Measurements from ENCODE around the gene SERPINB7.

DNA sequence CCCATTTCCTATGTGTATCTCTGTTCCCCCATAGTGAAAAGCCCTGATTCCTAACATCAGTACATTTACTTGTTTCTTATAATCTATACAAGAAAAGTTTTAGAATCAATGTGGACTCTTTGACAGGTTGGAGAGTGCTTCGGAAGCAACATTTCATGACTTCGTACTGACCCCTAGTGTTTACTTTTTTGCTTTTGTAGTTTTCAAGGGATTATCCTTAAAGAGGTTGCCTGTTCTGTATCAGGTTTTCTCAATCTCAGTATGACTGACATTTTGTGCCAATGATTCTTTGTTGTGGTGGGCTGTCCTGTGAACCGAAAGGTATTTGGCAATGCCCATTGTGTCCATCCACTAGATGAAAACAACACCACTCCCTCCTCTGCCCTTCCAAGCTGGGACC is 69.0 kb downstream of the SERPINB7 start:
- TF ChIP-seq EP300 (IDR thresholded peaks at IDR 0.05), result no peak
- TF ChIP-seq POLR2AphosphoS5 (IDR thresholded peaks at IDR 0.05), result no peak

Data from gastroesophageal sphincter (tissue), 2 donors.